ENCODE results near the gene MICAL1. TPM values are rescaled to one million over a fixed set of nuclear protein-coding genes. Genes with fewer than 3 reads are reported as not detected.

The MICAL1 gene
- total and polyA plus RNA-seq, 2 donors (not counting 3 experiments of a cell fraction or from before 2014, with no cell fraction given): 36.5 to 39.4 TPM

DNA sequence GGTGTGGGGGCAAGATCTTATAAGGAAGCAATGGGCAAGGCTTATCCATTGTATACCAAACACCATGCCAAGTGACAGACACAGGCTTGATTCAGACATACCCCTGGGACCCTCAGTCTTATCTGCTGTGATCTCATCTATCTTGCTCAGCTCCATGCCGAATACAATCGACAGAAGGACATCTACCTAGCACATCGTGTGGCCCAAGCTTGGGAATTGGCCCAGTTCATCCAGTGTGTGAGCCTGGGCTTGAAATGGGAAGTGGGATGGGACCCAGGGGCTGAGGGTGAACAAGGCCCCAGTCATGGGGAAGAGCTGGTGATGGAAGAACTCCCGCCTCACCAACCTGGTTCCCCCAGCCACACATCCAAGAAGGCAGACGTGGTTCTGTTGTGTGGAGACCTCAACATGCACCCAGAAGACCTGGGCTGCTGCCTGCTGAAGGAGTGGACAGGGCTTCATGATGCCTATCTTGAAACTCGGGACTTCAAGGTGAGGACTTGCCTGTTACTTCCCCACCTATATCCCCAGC, 13.1 kb downstream of the MICAL1 start:
- TF ChIP-seq POLR2A (IDR thresholded peaks at IDR 0.05; ENCODE audit: low read depth, low read length): no peak
- TF ChIP-seq, protein P1, sequence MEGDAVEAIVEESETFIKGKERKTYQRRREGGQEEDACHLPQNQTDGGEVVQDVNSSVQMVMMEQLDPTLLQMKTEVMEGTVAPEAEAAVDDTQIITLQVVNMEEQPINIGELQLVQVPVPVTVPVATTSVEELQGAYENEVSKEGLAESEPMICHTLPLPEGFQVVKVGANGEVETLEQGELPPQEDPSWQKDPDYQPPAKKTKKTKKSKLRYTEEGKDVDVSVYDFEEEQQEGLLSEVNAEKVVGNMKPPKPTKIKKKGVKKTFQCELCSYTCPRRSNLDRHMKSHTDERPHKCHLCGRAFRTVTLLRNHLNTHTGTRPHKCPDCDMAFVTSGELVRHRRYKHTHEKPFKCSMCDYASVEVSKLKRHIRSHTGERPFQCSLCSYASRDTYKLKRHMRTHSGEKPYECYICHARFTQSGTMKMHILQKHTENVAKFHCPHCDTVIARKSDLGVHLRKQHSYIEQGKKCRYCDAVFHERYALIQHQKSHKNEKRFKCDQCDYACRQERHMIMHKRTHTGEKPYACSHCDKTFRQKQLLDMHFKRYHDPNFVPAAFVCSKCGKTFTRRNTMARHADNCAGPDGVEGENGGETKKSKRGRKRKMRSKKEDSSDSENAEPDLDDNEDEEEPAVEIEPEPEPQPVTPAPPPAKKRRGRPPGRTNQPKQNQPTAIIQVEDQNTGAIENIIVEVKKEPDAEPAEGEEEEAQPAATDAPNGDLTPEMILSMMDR (IDR thresholded peaks at IDR 0.05; ENCODE audit: extremely low read depth in 1 of 2, insufficient read depth in 1 of 2, low read depth in 1 of 2, low read length in 2 of 2): no peak
- TF ChIP-seq, protein P2, sequence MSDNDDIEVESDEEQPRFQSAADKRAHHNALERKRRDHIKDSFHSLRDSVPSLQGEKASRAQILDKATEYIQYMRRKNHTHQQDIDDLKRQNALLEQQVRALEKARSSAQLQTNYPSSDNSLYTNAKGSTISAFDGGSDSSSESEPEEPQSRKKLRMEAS (IDR thresholded peaks at IDR 0.05; ENCODE audit: insufficient read depth, insufficient read length): no peak
- peak; percentile 26 for TF ChIP-seq POLR2AphosphoS5 (IDR thresholded peaks at IDR 0.05; ENCODE audit: insufficient read depth, low read depth, low read length)
- Histone ChIP-seq H2AFZ (ENCODE audit: low read depth, low read length) (no peak overlapping the region), H4K20me1 (replicated peaks; ENCODE audit: control insufficient read depth, extremely low read depth, insufficient read depth, low read length) (no peaks in the 10 kb centered on the region), H3K9me1 (replicated peaks; ENCODE audit: control insufficient read depth, extremely low read depth, insufficient read depth, low read length) (no peaks in the 10 kb centered on the region), H3K4me3 (replicated peaks in 1 of 3; ENCODE audit: insufficient read depth in 1 of 3, low read depth in 1 of 3, low read length in 3 of 3) (no peak overlapping the region), H3K9me3 (replicated peaks; ENCODE audit: control insufficient read depth, insufficient read depth, low read length) (no peaks in the 10 kb centered on the region), H3K4me1 (ENCODE audit: control insufficient read depth, extremely low read depth, insufficient read depth, low read length) (peaks cover 3% of the 10 kb centered on the region), H3K4me2 (ENCODE audit: insufficient read depth, low read length) (no peak overlapping the region), H3K27me3 (ENCODE audit: control insufficient read depth in 2 of 2, insufficient read depth in 2 of 2, low read length in 2 of 2) (no peaks in the 10 kb centered on the region), H3K36me3 (ENCODE audit: control insufficient read depth in 2 of 2, extremely low read depth in 1 of 2, insufficient read depth in 2 of 2, low read length in 2 of 2) (peaks cover 0 to 17% of the 10 kb centered on the region in 2 experiments), H3K79me2 (ENCODE audit: control insufficient read depth, insufficient read depth, low read length) (no peaks in the 10 kb centered on the region), H3K9ac (replicated peaks; ENCODE audit: extremely low read depth, insufficient read depth, low read length) (no peak overlapping the region), H3K27ac (ENCODE audit: insufficient read depth, low read depth, low read length) (no peak overlapping the region)
- dilution Hi-C loops (cut with MboI; ENCODE audit: extremely low pct_ligation_motif_present, low sequenced_read_pairs): no loop called here
- intact Hi-C loops (cut with micrococcal nuclease): loop anchor here (5.0 kb wide), 1 partner anchor 40 kb away; the partner anchor contains the start of gene ZBTB24
- ChIA-PET CTCF (interaction anchor here (0.7 to 4.3 kb wide), 4 partner anchors 13 to 348 kb away, joined by 4 to 20 read pairs (median 14); partner anchors contain the start of genes CD164 and MICAL1), POLR2A (no interaction called here)
- DNase-seq (ENCODE audit: low read depth, low spot score): no peak
- no peak for FAIRE-seq
- BruUV-seq (replicated peaks): no TSS peak
